Panc1 (cell line): Measurements from ENCODE around the gene MEGF10. TPM values are rescaled to one million over a fixed set of nuclear protein-coding genes. Genes with fewer than 3 reads are reported as not detected.

Source experiments
- ATAC-seq: fragments of 200-7000 bp; cut with Tn5 transposase; 2 replicates; pipeline ENCODE4 v1.9.1; 2020; ENCODE audit warnings: mild to moderate bottlenecking, moderate library complexity
- BruUV-seq: library from RNA; stranded (reverse); fragments of 400-500 nt; replicated peaks from 2 replicates; lab custom pipeline; 2021; lab: Mats Ljungman, UMichigan
- CTCF ChIA-PET: fragments of 300-600 bp; sonication (Branson Sonifier 250); formaldehyde crosslinking; loops from one replicate; lab custom pipeline; 2022; ENCODE audit warnings: antibody characterized with exemption; lab: Charles Lee
- POLR2A ChIA-PET: fragments of 300-600 bp; sonication (Branson Sonifier 250); formaldehyde crosslinking; loops from one replicate; lab custom pipeline; 2022; ENCODE audit warnings: antibody characterized with exemption; lab: Charles Lee
- DNase-seq: peaks from one replicate; pipeline ENCODE4 v3.0.0-alpha.2; 2010; ENCODE audit warnings: low read depth, low spot score
- H3K27ac ChIP-seq: 2 replicates; pipeline ENCODE4 v1.5.1; 2011; ENCODE audit warnings: mild to moderate bottlenecking, low read length, inconsistent platforms
- H3K27me3 ChIP-seq: fragments of 200-500 bp; sonication (Bioruptor generic); 2 replicates; pipeline ENCODE4 v1.6.0; 2014; ENCODE audit warnings: low read length, inconsistent platforms; ENCODE audit not compliant: control insufficient read depth, insufficient read depth
- H3K36me3 ChIP-seq: fragments of 200-500 bp; sonication (Bioruptor generic); 2 replicates; pipeline ENCODE4 v1.5.1; 2014; ENCODE audit warnings: inconsistent platforms, mild to moderate bottlenecking, low read length, moderate library complexity; ENCODE audit not compliant: control insufficient read depth, insufficient read depth
- H3K4me1 ChIP-seq: 2 replicates; pipeline ENCODE4 v1.5.1; 2011; ENCODE audit warnings: inconsistent platforms, mild to moderate bottlenecking, low read length, moderate library complexity; ENCODE audit not compliant: control insufficient read depth, insufficient read depth
- H3K4me3 ChIP-seq, 2 experiments: 2 replicates each; pipeline ENCODE4 v1.5.1; 2011 to 2012; ENCODE audit warnings: low read depth in 2 of 2, low read length in 2 of 2, mild to moderate bottlenecking in 2 of 2, inconsistent platforms in 1 of 2, moderate library complexity in 1 of 2
- H3K9me3 ChIP-seq: fragments of 200-500 bp; sonication (Bioruptor generic); 2 replicates; pipeline ENCODE4 v1.5.1; 2014; ENCODE audit warnings: low read depth, mild to moderate bottlenecking, inconsistent platforms, low read length, moderate library complexity; ENCODE audit not compliant: control insufficient read depth, insufficient read depth
- POLR2AphosphoS5 ChIP-seq: IDR thresholded peaks from 2 replicates; pipeline ENCODE4 v1.6.1; 2012; ENCODE audit warnings: mild to moderate bottlenecking, low read depth, low read length, moderate library complexity
- SIN3A ChIP-seq: IDR thresholded peaks from 2 replicates; pipeline ENCODE4 v1.6.1; 2012; ENCODE audit warnings: low read depth, mild to moderate bottlenecking, low read length, moderate library complexity, borderline replicate concordance; ENCODE audit not compliant: insufficient read depth
- TCF7L2 ChIP-seq: IDR thresholded peaks from 2 replicates; pipeline ENCODE4 v1.6.1; 2011; ENCODE audit warnings: mild to moderate bottlenecking, low read depth, low read length, inconsistent platforms
- in situ Hi-C: cut with HindIII; loops from 2 replicates; pipeline ENCODE4 v1.10.0; 2016; ENCODE audit warnings: low sequenced_read_pairs, low pct_unique_long_range_greater_than_20kb
- intact Hi-C: fragments of 100-400 bp; cut with micrococcal nuclease; formaldehyde crosslinking; loops from one replicate; pipeline ENCODE4 v1.10.0; 2022; ENCODE audit not compliant: unreplicated experiment
- total RNA-seq: library from RNA; stranded (reverse); gene quantifications from one replicate; pipeline ENCODE4 v1.2.1, GENCODE V29; 2021; ENCODE audit not compliant: unreplicated experiment
- TF ChIP-seq, protein P1 (sequence below): fragments of 450-650 bp; IDR thresholded peaks from 2 replicates; pipeline ENCODE4 v1.5.1; 2017; ENCODE audit warnings: mild to moderate bottlenecking
- TF ChIP-seq, protein P2 (sequence below), 2 experiments: IDR thresholded peaks; 2 replicates each; pipeline ENCODE4 v1.6.1; 2011 to 2012; ENCODE audit warnings: low read depth in 2 of 2, control low read depth in 1 of 2, low read length in 1 of 2, mild to moderate bottlenecking in 1 of 2, moderate library complexity in 1 of 2; ENCODE audit not compliant: insufficient read depth in 1 of 2

Gene MEGF10
- total RNA-seq, 1 experiment from 2014 or later: not detected

DNA sequence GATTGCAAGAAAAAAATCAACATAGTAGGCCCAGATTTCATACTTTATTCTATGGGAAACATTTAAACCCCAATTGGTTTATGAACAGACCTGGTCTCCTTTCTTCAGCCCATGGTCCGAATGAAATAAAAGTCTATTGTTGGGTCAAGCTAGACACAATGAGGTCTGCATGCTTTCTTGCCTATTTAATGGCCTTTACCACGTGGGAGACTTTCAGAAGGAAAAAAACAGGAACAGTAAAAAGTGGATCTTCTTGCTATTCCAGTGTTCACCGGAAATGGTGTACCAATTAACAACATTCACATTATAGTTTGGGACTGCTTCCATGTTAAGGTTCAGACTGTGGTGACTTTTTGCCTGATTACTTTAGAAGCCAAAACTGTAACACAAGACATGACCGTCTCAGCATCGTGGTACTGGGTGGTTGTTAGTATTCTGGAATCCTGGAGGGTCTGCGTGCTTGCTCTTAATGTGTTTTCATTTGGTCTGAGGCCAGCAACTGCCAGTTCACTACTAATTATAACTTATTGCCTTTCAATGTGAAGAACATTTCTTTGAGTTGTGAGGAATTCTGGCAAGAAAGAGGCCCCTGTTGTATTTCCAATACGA lies 141.5 kb downstream of the MEGF10 start:
- Histone ChIP-seq H3K9me3 (no peaks in the 10 kb centered on the region), H3K36me3 (no peaks in the 10 kb centered on the region), H3K4me1 (no peaks in the 10 kb centered on the region), H3K27me3 (no peaks in the 10 kb centered on the region), H3K4me3 (no peak overlapping the region), H3K27ac (no peak overlapping the region)
- no TSS peak for BruUV-seq
- no peak for ATAC-seq
- no peak for DNase-seq
- in situ Hi-C loops: no loop called here
- POLR2A ChIA-PET: no interaction called here
- CTCF ChIA-PET: no interaction called here
- intact Hi-C loops: no loop called here
- TF ChIP-seq, protein P1, sequence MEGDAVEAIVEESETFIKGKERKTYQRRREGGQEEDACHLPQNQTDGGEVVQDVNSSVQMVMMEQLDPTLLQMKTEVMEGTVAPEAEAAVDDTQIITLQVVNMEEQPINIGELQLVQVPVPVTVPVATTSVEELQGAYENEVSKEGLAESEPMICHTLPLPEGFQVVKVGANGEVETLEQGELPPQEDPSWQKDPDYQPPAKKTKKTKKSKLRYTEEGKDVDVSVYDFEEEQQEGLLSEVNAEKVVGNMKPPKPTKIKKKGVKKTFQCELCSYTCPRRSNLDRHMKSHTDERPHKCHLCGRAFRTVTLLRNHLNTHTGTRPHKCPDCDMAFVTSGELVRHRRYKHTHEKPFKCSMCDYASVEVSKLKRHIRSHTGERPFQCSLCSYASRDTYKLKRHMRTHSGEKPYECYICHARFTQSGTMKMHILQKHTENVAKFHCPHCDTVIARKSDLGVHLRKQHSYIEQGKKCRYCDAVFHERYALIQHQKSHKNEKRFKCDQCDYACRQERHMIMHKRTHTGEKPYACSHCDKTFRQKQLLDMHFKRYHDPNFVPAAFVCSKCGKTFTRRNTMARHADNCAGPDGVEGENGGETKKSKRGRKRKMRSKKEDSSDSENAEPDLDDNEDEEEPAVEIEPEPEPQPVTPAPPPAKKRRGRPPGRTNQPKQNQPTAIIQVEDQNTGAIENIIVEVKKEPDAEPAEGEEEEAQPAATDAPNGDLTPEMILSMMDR: no peak
- TF ChIP-seq POLR2AphosphoS5 (no peak), SIN3A (no peak), TCF7L2 (no peak)
- TF ChIP-seq, protein P2, sequence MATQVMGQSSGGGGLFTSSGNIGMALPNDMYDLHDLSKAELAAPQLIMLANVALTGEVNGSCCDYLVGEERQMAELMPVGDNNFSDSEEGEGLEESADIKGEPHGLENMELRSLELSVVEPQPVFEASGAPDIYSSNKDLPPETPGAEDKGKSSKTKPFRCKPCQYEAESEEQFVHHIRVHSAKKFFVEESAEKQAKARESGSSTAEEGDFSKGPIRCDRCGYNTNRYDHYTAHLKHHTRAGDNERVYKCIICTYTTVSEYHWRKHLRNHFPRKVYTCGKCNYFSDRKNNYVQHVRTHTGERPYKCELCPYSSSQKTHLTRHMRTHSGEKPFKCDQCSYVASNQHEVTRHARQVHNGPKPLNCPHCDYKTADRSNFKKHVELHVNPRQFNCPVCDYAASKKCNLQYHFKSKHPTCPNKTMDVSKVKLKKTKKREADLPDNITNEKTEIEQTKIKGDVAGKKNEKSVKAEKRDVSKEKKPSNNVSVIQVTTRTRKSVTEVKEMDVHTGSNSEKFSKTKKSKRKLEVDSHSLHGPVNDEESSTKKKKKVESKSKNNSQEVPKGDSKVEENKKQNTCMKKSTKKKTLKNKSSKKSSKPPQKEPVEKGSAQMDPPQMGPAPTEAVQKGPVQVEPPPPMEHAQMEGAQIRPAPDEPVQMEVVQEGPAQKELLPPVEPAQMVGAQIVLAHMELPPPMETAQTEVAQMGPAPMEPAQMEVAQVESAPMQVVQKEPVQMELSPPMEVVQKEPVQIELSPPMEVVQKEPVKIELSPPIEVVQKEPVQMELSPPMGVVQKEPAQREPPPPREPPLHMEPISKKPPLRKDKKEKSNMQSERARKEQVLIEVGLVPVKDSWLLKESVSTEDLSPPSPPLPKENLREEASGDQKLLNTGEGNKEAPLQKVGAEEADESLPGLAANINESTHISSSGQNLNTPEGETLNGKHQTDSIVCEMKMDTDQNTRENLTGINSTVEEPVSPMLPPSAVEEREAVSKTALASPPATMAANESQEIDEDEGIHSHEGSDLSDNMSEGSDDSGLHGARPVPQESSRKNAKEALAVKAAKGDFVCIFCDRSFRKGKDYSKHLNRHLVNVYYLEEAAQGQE (IDR thresholded peaks at IDR 0.05; ENCODE audit: insufficient read depth in 1 of 2, low read depth in 2 of 2, low read length in 1 of 2): no peak

DNA sequence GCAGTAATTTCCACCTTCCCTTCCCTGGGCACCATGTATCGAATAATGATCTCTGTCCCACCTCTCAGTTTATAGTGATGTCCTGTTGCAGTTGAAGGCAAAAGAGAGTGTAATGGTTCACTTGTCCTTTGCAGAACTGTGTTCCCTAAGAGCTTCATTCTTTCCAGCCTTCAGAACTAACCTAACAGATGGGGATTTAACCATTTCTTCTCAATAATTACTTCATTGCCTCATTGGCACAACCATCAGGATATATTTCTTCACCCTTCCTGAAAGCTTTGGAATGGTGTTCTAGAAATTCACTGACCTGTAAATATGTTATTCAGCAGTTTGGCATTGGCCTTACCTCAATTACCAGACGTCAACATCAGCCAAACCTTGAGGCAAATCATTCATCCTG lies 142.9 kb downstream of the MEGF10 start:
- DNase-seq (no peak), ATAC-seq (no peak)
- H3K9me3 ChIP-seq: no peaks in the 10 kb centered on the region
- no peak overlapping the region for H3K27ac ChIP-seq
- no peaks in the 10 kb centered on the region for H3K4me1 ChIP-seq
- H3K36me3 ChIP-seq: no peaks in the 10 kb centered on the region
- ChIA-PET CTCF (no interaction called here), POLR2A (no interaction called here)
- BruUV-seq: no TSS peak
- in situ Hi-C loops: no loop called here
- no peak overlapping the region for H3K4me3 ChIP-seq
- intact Hi-C loops: no loop called here
- TF ChIP-seq, protein P2 (IDR thresholded peaks at IDR 0.05; ENCODE audit: insufficient read depth in 1 of 2, low read depth in 2 of 2, low read length in 1 of 2): no peak
- TF ChIP-seq SIN3A (no peak), TCF7L2 (no peak)
- no peaks in the 10 kb centered on the region for H3K27me3 ChIP-seq
